A172 (cell line): ENCODE measurements around the gene ODAD4. TPM values are rescaled to one million over a fixed set of nuclear protein-coding genes. Genes with fewer than 3 reads are reported as not detected.

ENCODE experiments used
- DNase-seq: peaks from one replicate; pipeline ENCODE4 v3.0.0-alpha.2; 2015; ENCODE audit warnings: low spot score
- total RNA-seq: library from RNA; depleted of rRNA; stranded (reverse); fragments of >200 nt; shearing (Covaris generic); gene quantifications from 2 replicates; pipeline ENCODE4 v1.2.3, GENCODE V29; 2014

Gene ODAD4
- total RNA-seq, 1 experiment from 2014 or later = 1.8 TPM

GRCh38 chr17:41941168-41941567 lies 10.8 kb downstream of the ODAD4 start:
- DNase-seq = no peak

- DNase-seq = no peak
Measured at GRCh38 chr17:41942626-41943373, 12.4 kb downstream of the ODAD4 start.

- DNase-seq = no peak
Measured at GRCh38 chr17:41943492-41943891, 13.1 kb downstream of the ODAD4 start.

- DNase-seq = no peak
Measured at GRCh38 chr17:41944943-41945342, 14.5 kb downstream of the ODAD4 start.

DNA sequence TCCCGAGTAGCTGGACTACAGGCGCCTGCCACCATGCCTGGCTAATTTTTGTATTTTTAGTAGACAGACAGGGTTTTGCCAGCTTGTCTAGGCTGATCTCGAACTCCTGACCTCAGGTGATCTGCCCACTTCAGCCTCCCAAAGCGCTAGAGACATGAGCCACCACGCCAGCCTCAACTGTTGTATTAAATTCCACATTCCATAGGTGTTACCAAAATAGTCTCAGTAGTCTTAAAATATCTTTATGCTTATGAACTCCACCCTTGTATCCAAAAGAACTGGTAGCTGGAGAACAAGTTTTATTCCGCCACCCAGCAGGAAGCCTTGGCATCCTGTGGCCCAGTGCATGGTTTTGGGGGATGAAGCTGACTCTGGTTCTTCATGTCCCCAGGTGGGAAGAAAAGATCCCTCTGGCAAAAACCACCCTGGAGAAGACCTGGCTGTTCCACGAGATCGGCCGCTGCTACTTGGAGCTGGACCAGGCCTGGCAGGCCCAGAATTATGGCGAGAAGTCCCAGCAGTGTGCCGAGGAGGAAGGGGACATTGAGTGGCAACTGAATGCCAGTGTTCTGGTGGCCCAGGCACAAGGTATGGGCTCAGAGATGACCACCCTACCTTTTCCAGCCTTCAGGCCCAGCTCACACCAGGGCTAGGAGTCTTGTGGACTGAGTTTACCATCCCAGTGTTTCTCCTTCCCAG lies 18.5 kb downstream of the ODAD4 start:
- no peak for DNase-seq

- DNase-seq = no peak
Measured at GRCh38 chr17:41956522-41956921, 26.1 kb downstream of the ODAD4 start.

GRCh38 chr17:41957031-41957868 lies 26.8 kb downstream of the ODAD4 start:
- DNase-seq = peak; percentile 63

GRCh38 chr17:41957869-41958439 lies 27.5 kb downstream of the ODAD4 start:
- no peak for DNase-seq

GRCh38 chr17:41959030-41959335 lies 28.6 kb downstream of the ODAD4 start:
- no peak for DNase-seq

DNA sequence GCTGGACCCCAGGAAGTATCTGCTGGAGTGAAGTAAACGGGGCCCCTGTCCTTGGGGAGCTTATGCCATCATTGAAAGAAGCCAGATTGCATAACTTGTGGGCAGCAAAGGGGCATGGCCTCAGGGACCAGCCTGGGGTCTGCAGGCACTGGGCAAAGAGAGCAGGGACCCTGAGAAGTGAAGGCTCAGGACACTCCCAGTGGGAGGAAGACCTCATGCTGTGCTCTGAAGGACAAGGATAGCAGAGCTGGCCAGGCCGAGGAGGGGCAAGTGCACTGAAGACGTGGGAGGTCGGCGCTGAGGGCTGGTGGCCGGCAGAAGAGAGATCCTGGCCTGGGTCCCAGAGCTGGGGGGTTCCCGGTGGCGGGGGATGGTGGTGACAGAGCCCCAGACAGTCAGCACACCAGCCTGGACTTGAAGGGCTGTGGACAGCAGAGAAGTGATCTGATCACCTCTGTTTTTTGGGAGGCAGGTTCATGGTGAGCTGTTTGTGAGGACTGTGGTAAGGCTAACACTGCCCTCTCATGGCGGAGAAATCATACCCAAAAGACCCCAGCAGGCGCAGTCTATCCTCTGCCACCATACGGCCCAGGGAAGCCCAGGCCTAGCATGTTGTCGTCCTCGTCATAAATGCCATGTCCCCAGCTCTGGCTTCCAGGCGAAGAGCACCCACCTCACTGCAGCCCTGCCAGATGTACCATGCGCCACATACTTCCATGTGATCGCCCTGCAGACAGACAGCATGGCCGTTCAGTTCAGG lies 29.1 kb downstream of the ODAD4 start:
- peak; percentile 74 for DNase-seq

GRCh38 chr17:41962111-41962510 lies 31.7 kb downstream of the ODAD4 start:
- no peak for DNase-seq

- DNase-seq = peak; percentile 44
Measured at GRCh38 chr17:41962768-41963434, 32.5 kb downstream of the ODAD4 start.

GRCh38 chr17:41965694-41966462 lies 35.5 kb downstream of the ODAD4 start:
- DNase-seq = peak; percentile 55

- DNase-seq = peak; percentile 78
Measured at GRCh38 chr17:41966463-41967140, 36.2 kb downstream of the ODAD4 start, which contains the start of gene CNP. CNP (plus strand) TSS chr17:41966795; CDS start chr17:41966885, 90 bp downstream.

GRCh38 chr17:41967141-41967920 lies 36.9 kb downstream of the ODAD4 start:
- DNase-seq = no peak

DNA sequence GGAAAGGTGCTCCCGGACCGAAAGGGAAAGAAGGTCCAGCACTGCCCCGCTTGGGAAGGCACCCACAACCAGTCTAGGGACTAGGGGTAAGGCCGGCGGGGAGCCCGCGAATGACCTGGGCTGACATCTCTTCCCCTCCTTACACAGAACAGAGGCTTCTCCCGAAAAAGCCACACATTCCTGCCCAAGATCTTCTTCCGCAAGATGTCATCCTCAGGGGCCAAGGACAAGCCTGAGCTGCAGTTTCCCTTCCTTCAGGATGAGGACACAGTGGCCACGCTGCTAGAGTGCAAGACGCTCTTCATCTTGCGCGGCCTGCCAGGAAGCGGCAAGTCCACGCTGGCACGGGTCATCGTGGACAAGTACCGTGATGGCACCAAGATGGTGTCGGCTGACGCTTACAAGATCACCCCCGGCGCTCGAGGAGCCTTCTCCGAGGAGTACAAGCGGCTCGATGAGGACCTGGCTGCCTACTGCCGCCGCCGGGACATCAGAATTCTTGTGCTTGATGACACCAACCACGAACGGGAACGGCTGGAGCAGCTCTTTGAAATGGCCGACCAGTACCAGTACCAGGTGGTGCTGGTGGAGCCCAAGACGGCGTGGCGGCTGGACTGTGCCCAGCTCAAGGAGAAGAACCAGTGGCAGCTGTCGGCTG lies 37.6 kb downstream of the ODAD4 start:
- DNase-seq = no peak

GRCh38 chr17:41968676-41969075 lies 38.3 kb downstream of the ODAD4 start:
- DNase-seq = no peak

GRCh38 chr17:41970901-41971331 lies 40.5 kb downstream of the ODAD4 start:
- DNase-seq = no peak
